ENCODE measurements around the gene ADAMTS2. TPM values are rescaled to one million over a fixed set of nuclear protein-coding genes. Genes with fewer than 3 reads are reported as not detected.

The ADAMTS2 gene
- polyA plus RNA-seq, 3 donors: 0.74 to 2.3 TPM; not detected in 1

GRCh38 chr5:179115307-179115706 lies 230.0 kb downstream of the ADAMTS2 start:
- H3K4me3 ChIP-seq (replicated peaks in 1 of 3; ENCODE audit: low read depth in 2 of 3, low read length in 3 of 3): no peak overlapping the region
- no peak overlapping the region for H3K27ac ChIP-seq (ENCODE audit: low read depth in 1 of 2, low read length in 2 of 2)
- H3K9me3 ChIP-seq (replicated peaks in 1 of 2; ENCODE audit: control insufficient read depth in 1 of 2, insufficient read depth in 1 of 2, low read length in 2 of 2): peaks cover 91 to 95% of the 10 kb centered on the region in 2 donors
- no peak overlapping the region for H3K4me2 ChIP-seq (replicated peaks; ENCODE audit: extremely low read depth, low read length, poor library complexity, severe bottlenecking)
- H3K9ac ChIP-seq (ENCODE audit: insufficient read depth, low read length, poor library complexity, severe bottlenecking): no peak overlapping the region
- DNase-seq: no peak
- no peaks in the 10 kb centered on the region for H3K36me3 Mint-ChIP-seq
- H3K4me1 ChIP-seq (ENCODE audit: control insufficient read depth in 1 of 2, insufficient read depth in 2 of 2, low read length in 2 of 2): no peaks in the 10 kb centered on the region
- H3K4me3 Mint-ChIP-seq: no peak overlapping the region
- no peaks in the 10 kb centered on the region for H3K36me3 ChIP-seq (replicated peaks in 1 of 2; ENCODE audit: control insufficient read depth in 1 of 2, insufficient read depth in 2 of 2, low read length in 2 of 2)
- no peak overlapping the region for H3K27ac Mint-ChIP-seq
- WGBS (ENCODE audit: insufficient coverage): 80% methylated on average over 1 of the region's 5 CpGs
- H4K20me1 ChIP-seq (ENCODE audit: insufficient read depth, low read length): no peaks in the 10 kb centered on the region
- intact Hi-C loops (cut with micrococcal nuclease): no loop called here
- TF ChIP-seq CTCF (IDR thresholded peaks at IDR 0.05): no peak
- H3K79me2 ChIP-seq (ENCODE audit: insufficient read depth, low read length): no peaks in the 10 kb centered on the region
- H3K27me3 ChIP-seq (ENCODE audit: control insufficient read depth in 2 of 2, insufficient read depth in 2 of 2, low read length in 2 of 2): no peaks in the 10 kb centered on the region
- no peaks in the 10 kb centered on the region for H3K4me1 Mint-ChIP-seq
- H2AFZ ChIP-seq (ENCODE audit: insufficient read depth, low read depth, low read length, poor library complexity, severe bottlenecking): no peak overlapping the region
- H3K9me3 Mint-ChIP-seq: peaks cover 52 to 90% (median 82%) of the 10 kb centered on the region in 7 donors
- peaks cover 0 to 2% (median 2%) of the 10 kb centered on the region in 3 donors for H3K27me3 Mint-ChIP-seq (ENCODE audit: low read depth in 3 of 3)

GRCh38 chr5:179114756-179115155 lies 230.5 kb downstream of the ADAMTS2 start:
- Histone ChIP-seq H2AFZ (ENCODE audit: insufficient read depth, low read depth, low read length, poor library complexity, severe bottlenecking) (no peak overlapping the region), H3K36me3 (replicated peaks in 1 of 2; ENCODE audit: control insufficient read depth in 1 of 2, insufficient read depth in 2 of 2, low read length in 2 of 2) (no peaks in the 10 kb centered on the region), H3K79me2 (ENCODE audit: insufficient read depth, low read length) (no peaks in the 10 kb centered on the region), H3K4me1 (ENCODE audit: control insufficient read depth in 1 of 2, insufficient read depth in 2 of 2, low read length in 2 of 2) (no peaks in the 10 kb centered on the region), H4K20me1 (ENCODE audit: insufficient read depth, low read length) (no peaks in the 10 kb centered on the region), H3K9me3 (replicated peaks in 1 of 2; ENCODE audit: control insufficient read depth in 1 of 2, insufficient read depth in 1 of 2, low read length in 2 of 2) (peaks cover 86 to 92% of the 10 kb centered on the region in 2 donors), H3K27ac (ENCODE audit: low read depth in 1 of 2, low read length in 2 of 2) (no peak overlapping the region), H3K27me3 (ENCODE audit: control insufficient read depth in 2 of 2, insufficient read depth in 2 of 2, low read length in 2 of 2) (no peaks in the 10 kb centered on the region), H3K9ac (ENCODE audit: insufficient read depth, low read length, poor library complexity, severe bottlenecking) (no peak overlapping the region), H3K4me2 (replicated peaks; ENCODE audit: extremely low read depth, low read length, poor library complexity, severe bottlenecking) (no peak overlapping the region), H3K4me3 (replicated peaks in 1 of 3; ENCODE audit: low read depth in 2 of 3, low read length in 3 of 3) (no peak overlapping the region)
- WGBS (ENCODE audit: insufficient coverage): 97% methylated on average over 7 of the region's 7 CpGs
- H3K4me1 Mint-ChIP-seq: no peaks in the 10 kb centered on the region
- H3K4me3 Mint-ChIP-seq: no peak overlapping the region
- peaks cover 0 to 2% (median 2%) of the 10 kb centered on the region in 3 donors for H3K27me3 Mint-ChIP-seq (ENCODE audit: low read depth in 3 of 3)
- H3K9me3 Mint-ChIP-seq: peaks cover 47 to 89% (median 78%) of the 10 kb centered on the region in 7 donors
- DNase-seq: no peak
- no peaks in the 10 kb centered on the region for H3K36me3 Mint-ChIP-seq
- TF ChIP-seq CTCF (IDR thresholded peaks at IDR 0.05): no peak
- H3K27ac Mint-ChIP-seq: no peak overlapping the region
- intact Hi-C loops (cut with micrococcal nuclease): no loop called here
